Muscle of arm (tissue), 12 donors: ENCODE data around the gene PRKG1. TPM values are rescaled to one million over a fixed set of nuclear protein-coding genes. Genes with fewer than 3 reads are reported as not detected.
"Not testable (repeated sequence)": the region's sequence is repeated elsewhere in the genome, so short reads cannot be mapped to it uniquely, and the experiment has no call there.

Source experiments
- DNase-seq: peaks from one replicate; pipeline ENCODE4 v3.0.0-alpha.2; 2013
- polyA plus RNA-seq, 12 donors: library from polyadenylated mRNA; unstranded; fragments of 120-200 nt; gene quantifications; one replicate each; pipeline ENCODE4 v1.2.1, GENCODE V29; 2013; ENCODE audit not compliant: insufficient read length in 12 of 12

Gene PRKG1
- polyA plus RNA-seq, 12 donors, result 26.8 to 335 (median 50.4) TPM

DNA sequence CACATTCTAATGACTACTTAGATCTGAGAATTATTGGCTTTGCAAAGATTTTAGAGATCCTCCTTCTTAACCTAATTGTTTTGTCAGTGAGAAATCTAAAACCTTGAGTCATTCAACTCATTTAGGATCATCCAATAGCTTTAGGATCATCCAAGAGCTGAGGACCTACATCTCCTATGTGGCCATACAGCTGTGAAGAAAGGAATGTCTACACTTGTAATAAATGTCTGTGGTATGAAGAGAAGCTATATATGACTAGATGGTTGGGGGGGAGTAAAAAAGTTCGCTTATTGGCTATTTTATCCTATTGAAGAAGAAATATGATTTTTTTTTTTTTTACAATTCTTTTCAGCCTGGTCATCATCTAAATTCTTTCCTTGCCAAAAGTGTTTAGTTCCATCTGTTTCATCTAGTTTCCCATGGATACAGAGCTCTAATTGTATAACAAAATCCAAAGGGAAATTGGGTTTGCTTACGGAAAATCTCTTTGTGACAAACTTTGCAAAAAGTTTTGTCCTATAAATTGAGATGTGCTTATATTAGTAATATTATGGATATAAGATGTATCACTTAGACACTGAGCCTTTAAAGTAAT lies 196.7 kb downstream of the PRKG1 start:
- DNase-seq, result no peak

DNA sequence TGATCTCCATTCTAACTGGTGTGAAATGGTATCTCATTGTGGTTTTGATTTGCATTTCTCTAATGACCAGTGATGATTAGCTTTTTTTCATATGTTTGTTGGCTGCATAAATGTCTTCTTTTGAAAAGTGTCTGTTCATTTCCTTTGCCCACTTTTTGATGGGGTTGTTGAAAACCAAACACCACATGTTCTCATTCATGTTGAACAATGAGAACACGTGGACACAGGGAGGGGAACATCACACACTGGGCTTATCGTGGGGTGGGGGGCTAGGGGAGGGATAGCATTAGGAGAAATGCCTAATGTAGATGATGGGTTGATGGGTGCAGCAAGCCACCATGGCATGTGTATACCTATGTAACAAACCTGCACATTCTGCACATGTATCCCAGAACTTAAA lies 197.8 kb downstream of the PRKG1 start:
- DNase-seq, result not testable (repeated sequence)

DNA sequence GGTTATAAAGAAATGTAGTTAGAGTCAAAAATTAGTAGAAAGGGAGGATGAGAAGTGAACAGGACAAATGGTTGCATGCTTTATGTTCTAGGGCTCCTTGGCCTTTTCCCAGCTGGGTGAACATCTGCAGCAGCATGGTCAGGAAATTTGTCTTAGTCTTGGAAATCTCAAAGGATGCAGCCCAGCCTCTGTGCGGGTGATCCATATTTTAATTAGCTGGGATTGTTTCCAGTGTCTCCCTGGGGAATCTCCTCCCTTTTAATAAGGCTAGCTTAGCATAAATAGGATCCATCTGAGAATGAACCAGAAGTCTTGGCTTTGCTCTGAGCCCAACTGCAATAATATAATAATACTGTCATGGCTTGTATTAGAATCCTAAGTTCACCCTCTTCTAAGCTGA lies 198.3 kb downstream of the PRKG1 start:
- peak; percentile 72 for DNase-seq

DNA sequence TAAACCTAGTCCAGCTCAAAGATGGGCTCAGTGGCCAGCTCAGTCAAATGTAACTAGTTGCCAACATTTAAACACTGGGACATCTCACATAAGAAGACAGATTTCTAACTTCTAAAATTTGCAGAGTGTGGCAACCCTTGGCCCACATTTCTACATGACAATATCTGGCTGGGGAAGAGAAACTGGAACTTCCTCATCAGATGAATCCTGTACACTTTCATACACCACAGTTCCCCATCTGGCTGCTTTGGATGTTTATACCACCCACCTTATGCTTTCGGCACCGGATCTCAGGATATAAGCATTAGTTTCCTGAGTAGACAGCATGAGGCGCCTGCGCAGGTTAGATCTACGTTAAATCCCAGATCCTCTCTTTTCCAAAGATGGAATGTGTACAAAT lies 199.3 kb downstream of the PRKG1 start:
- no peak for DNase-seq

DNA sequence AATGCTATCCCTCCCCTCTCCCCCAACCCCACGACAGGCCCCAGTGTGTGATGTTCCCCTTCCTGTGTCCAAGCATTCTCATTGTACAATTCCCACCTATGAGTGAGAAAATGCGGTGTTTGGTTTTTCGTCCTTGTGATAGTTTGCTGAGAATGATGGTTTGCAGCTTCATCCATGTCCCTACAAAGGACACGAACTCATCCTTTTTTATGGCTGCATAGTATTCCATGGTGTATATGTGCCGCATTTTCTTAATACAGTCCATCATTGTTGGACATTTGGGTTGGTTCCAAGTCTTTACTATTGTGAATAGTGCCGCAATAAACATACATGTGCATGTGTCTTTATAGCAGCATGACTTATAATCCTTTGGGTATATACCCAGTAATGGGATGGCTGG lies 201.8 kb downstream of the PRKG1 start:
- not testable (repeated sequence) for DNase-seq

DNA sequence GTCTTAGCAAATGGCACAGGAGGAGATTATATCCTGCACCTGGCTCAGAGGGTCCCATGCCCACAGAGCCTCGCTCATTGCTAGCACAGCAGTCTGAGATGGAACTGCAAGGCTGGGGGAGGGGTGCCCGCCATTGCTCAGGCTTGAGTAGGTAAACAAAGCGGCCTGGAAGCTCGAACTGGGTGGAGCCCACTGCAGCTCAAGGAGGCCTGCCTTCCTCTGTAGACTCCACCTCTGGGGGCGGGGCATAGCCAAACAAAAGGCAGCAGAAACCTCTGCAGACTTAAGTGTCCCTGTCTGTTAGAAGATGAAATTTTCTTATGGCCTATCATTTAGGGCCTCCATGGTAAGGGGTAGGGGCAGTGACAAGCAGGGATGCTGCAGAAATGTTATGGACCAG lies 207.1 kb downstream of the PRKG1 start:
- not testable (repeated sequence) for DNase-seq

DNA sequence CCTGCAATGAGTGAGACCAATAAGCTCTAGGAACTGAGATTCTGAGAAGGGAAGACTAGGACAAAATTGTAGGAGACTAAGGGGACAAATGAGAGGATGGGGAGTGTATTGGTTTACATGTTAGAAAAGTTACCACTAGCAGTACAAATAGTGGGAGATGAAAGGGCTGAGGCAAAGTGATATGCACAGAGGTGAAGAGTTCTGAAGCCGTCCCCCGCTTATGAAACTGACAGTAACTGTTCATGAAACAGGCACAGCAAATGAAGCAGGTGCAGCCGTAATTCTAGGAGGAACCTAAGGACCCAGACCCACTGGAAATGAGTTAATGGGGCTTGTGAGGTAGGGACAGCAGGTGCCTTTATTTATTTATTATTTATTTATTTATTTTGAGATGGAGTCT lies 211.3 kb downstream of the PRKG1 start:
- no peak for DNase-seq

DNA sequence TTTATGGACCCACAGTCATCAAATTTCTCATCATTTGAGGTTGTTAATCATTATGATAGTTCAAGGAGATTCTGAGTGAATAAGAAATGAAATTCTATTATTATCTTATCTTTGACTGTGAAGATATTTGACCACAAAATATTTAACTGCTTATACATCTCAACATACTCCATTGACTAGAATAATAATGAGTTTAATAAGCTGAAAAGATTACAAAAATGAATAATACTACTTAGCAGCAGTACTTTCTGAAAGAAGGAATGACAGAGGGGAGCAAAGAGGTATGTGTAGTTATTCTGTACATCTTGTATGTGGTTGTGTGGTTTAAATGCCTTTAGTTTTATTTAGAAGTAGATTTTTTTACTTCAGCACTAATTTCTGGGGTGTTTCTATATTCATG lies 214.2 kb downstream of the PRKG1 start:
- no peak for DNase-seq

DNA sequence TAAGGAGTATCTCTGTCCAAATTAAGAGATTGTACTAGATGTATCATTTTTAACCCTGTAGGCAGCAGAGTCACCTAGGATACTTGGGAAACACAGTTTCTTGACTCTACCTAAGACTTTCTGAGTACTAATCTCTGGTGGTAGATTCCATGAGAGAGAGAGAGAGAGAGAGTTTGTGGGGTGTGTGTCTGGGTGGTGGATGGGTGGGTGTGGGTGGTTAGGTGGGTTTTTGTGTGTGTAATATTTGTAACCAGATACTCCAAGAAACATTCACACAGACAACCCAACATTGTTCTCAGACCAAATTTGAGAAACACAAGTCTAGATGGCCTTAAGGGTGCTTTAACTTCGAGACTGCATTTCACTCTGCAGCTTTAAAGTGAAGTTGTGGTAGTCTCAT lies 215.2 kb downstream of the PRKG1 start:
- DNase-seq, result no peak

DNA sequence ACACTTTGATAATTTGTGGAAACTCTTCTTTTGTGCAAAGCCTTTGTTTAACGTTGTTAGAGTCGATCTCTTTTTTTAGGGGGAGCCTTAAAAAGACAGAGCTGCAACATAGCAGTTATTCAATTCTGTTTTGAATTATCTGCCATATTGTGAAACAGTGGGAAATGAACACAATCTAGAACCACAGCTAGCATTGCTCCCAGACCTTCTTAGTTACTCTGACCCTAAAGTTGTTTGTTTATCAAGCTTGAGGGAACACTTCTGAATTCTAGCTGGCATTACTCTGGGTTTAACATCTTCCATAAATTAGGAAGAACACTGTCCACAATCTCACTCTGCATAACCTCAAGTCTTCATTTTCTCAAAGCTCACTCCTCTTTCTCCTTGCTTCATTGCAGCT lies 217.7 kb downstream of the PRKG1 start:
- DNase-seq, result no peak

DNA sequence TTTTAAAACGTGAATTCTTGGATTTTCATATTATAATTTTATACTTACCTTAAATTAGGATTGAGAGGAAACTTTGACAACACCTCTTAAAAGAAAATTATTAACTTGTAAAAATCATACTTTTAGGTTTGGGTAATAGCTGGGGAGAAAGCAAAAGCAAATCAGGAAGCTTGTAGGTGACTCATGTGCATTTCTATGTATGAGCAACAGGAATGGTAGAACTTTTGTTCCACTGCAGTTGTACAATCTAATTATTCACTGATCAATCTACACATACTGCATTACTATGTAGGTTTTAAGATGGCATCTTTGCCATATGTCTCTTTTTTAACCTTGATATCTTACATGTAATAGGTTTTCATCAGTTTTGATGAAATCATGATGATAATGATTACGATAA lies 223.2 kb downstream of the PRKG1 start:
- no peak for DNase-seq

DNA sequence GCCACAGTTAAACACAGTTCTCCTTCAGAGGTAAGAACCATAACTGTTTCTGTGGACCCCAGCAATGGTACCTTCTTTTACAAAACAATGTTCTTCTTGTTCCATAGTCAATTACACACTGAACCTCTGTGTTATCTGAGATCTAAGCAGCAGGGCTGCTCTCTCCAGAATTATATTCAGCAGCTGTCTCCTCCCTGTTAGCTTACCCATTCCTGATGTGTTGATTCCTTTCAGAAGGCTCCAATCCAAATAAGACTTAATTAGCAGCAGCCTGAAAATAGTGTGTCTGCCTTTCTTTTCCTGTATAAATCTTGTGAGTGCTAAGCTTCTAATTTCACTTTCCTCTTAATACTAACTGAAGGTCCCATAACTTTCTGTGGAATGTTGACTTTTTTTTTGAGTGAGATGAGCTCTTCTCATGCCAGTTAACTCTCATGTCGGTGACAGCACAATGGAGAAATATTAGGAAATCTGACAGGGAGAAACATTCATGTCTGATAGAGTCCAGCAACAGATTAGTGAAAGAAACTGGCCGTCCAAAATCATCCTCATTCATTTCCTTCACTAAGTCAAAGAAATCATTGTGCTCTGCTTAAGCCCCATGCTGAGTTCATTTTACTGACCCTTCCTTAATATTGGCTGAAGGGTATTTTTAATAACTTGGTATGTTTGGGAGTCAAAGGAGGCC lies 226.5 kb downstream of the PRKG1 start:
- peak; percentile 19 for DNase-seq

DNA sequence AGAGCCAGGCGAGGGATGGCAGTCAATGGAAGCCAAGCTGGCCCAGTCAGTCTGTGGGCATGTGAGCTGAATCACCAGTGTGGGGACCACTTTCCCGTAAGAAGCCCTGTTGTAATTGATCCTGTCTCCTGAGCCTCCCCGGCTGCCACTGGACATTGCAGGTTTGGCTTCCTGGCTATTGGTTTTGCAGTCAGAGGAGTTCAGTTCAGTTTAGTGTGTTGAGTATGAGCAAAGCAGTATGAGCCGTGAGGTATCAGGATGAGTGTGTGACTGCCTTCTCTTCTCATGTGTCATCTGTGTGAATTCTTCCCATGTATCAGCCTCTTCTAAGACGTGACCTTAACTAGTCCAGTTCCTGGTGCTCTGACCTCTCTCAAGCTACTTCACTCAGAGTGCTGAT lies 227.4 kb downstream of the PRKG1 start:
- DNase-seq, result no peak

DNA sequence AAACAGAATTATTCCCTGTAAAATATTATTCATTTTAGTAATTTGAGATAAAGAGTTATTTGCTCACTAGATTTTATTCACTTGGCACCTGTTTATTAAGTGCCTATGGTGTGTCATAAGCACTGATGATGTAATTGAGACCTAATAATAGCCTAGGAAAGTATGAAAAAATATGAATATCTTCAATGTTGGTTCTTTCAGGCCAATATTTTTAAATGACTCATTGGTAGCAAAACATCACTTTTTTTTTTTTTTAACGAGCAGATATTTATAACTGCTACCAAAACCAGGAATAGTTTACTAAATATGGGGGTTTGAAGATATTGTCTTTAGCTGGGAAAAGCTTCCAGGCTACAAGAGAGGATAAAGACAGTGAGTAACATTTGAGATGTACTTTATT lies 228.0 kb downstream of the PRKG1 start:
- no peak for DNase-seq

DNA sequence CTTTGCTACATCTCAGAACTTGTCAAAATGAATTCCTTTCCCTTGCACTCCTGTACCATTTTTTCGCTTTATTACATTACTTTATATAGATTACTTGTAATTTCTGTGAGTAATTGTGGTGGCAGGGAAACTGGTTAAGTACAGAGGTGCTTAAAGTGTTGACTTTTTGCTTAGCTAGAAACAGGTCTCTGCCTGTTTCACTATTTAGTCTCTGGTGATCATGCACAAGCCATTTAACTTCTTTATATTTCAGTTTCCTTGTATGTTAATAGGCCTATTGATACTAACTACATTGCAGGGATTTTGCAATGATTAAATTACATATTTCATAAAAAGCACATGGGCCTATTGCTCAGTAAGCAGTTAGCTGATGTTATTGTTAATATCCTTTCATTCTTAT lies 233.8 kb downstream of the PRKG1 start:
- DNase-seq, result no peak

DNA sequence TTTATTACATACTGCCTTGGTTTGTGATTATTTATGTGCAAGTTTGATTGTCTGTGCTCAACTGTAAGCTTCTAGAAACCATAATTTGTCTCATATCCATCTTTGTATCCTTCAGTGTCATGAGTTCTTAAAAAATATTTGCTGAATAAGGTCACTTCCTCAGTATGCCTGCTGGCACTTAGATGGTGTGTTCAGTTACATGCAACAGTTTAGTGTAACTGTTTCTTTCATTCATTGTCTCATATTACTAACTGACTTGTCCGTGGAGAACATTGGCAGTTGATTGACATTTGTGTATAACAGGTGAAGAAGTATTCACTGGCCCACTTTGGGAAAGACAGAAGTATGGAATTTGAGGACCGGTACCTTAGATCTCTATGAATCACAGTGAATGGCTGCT lies 236.9 kb downstream of the PRKG1 start:
- no peak for DNase-seq

DNA sequence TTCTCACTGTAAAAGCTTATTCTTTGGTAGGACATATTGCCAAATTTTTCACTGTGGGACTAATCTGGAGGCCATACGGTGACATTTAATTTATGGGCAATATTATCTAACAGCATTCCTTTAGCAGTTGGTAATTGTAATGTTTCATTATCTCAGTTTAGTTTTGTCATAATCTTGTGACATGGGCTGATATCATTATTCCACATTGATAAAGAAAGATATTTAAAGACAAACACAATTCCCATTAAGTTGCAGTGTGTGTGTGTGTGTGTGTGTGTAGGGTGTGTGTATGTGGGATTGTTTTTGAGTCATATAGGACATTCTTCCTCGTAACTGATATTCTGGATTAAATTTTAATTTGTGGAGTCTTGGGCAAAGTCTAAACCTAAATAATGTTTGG lies 238.5 kb downstream of the PRKG1 start:
- no peak for DNase-seq

DNA sequence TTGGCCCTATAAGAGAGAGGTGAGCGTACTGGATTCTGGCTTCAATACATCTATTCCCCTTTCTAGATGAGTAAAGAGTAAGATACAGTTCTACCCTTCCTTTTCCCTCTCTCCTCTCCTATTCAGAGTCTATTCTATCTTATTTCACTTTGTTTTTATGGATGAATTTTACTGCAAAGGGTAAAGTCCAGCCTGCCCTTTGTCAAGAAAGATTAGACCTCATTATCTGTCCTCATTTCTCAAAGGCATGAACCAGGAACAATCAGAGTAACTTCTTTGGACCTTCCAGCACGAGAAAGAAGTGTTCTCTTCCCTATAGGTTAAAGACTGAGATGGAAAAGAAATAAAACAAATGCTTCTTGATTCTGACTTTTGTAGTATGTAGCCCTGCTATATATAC lies 239.0 kb downstream of the PRKG1 start:
- no peak for DNase-seq

DNA sequence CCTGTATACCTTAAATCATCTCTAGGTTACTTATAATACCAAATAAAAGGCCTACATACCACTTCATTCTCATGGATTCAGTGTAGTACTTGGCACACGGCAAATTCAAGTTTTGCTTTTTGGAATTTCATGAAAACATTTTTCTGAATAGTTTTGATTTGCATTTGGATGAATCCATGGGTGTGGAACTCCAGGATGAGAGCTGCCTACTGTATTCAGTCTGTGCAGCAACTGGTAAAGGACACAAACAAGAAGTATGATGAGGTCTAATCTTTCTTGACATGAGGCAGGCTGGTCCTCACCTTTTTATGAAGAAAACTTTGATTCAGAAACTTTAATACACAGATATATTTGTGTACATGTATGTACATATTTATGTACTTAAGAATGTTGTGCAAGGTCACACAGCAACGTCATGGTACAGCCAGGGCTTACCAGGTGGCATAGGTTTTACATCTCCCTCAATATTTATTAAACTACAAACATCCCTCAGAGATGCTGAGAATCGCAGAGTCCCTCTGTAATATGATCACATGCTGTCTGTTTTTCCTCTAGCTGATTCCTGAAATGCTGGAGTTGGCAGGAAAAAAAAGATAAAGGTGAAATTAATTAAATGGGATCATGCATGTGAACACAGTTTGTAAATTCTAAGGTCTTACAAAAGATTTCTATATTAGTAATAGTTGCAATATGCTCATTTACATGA lies 239.6 kb downstream of the PRKG1 start:
- DNase-seq, result no peak

DNA sequence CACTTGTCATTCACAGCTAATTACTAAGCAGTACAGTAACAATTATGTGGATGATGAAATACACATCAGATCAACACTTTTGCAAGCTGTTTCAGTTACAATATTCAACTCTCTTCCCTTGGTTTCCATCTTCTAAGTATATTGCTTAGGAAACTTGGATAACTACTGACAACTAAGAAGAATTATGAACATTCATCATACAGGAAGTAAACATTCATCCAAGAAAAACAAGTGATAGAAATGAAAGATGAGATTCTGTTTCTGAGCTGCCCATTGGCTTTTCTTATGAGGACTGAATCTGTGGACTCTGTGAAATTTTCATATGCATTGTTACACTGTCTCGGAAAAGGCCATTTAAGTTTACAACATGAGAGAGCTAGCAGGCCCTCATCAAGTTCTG lies 240.2 kb downstream of the PRKG1 start:
- no peak for DNase-seq

DNA sequence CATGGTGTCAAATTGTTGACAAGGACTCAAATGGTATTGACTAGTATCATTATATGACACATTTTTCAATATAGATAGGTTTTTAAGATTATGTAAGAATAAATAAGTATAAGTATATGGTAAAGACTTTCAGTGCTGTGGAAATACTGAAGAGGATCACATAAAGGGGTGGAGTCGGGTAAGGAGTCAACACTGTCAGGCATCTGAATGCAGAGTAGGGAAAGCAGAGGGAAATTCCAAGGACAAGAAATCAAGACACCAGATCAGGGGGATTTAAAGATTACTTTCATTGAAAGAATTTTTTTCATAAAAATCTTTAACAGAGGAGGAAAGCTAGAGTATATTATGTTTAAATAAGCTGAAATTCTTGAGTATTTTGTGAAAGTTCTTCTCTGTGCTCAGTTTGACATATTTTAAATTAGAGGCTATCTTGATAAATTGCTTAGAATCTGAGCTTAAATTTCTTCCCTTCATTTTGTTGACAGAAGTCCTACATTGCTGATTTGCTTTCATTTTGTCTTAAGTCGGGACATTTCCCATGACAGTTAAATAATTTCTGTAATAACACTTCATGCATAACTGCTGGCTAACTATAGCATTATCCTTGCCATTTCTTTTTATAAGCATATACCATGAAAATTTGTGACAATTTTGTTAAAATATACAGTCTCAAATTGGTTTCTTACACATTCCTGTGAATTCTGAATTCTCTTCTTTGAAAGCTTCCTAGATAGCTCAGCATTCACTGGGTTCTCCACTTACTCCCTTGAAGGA lies 244.3 kb downstream of the PRKG1 start:
- no peak for DNase-seq

DNA sequence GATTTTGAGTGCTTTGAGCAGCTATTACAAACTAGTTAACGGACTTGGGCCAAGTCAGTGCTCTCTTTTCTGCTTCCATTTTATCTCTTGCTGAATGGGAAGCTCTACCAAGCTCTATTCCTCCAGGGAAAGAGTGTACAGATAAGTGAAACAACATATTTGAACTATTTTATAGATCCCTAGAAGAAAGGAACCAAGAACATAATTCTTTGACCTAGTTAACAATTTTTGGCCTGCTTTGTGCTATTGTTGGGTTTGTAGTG lies 244.8 kb downstream of the PRKG1 start:
- DNase-seq, result peak; percentile 32

DNA sequence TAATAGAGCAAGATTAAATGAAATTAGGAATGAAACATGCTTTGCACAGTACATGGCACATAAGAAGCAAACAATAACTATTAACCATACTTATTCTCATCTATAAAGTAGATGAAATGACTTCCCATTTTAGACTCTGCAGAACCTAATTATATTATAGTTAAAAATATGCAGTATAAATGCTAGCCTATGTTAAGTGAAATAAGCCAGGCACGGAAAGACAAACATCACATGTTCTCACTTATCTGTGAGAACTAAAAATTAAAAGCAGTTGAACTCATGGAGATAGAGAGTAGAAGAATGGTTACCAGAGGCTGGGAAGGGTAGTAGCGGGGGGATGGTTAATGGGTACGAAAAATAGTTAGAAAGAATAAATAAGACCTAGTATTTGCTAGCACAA lies 247.0 kb downstream of the PRKG1 start:
- no peak for DNase-seq
